Uterus (tissue), 4 donors: ENCODE results near the gene GPRIN3. TPM values are rescaled to one million over a fixed set of nuclear protein-coding genes. Genes with fewer than 3 reads are reported as not detected.

Experiments
- DNase-seq, 2 donors: peaks; one replicate each; pipeline ENCODE4 v3.0.0-alpha.2; 2019 to 2020
- H3K27ac ChIP-seq, 2 donors: fragments of 200-600 bp; sonication (generic); 1 replicate in 1 of 2; 2 replicates in 1 of 2; pipeline ENCODE4 v1.5.1; 2016 to 2018
- H3K27me3 ChIP-seq, 2 donors: fragments of 200-600 bp; sonication (generic); one replicate each; pipeline ENCODE4 v1.5.1; 2018 to 2019; ENCODE audit warnings: control low read depth in 1 of 2
- H3K36me3 ChIP-seq, 2 donors: fragments of 200-600 bp; sonication (generic); one replicate each; pipeline ENCODE4 v1.5.1; 2019; ENCODE audit warnings: control low read depth in 1 of 2
- H3K4me1 ChIP-seq, 2 donors: fragments of 200-600 bp; sonication (generic); one replicate each; pipeline ENCODE4 v1.5.1; 2018 to 2019; ENCODE audit warnings: control low read depth in 1 of 2
- H3K4me3 ChIP-seq, 2 donors: fragments of 200-600 bp; sonication (generic); 1 replicate in 1 of 2; 2 replicates in 1 of 2; pipeline ENCODE4 v1.5.1; 2018 to 2019; ENCODE audit warnings: mild to moderate bottlenecking in 1 of 2
- H3K9me3 ChIP-seq, 2 donors: fragments of 200-600 bp; sonication (generic); one replicate each; pipeline ENCODE4 v1.5.1; 2019; ENCODE audit warnings: control low read depth in 1 of 2
- POLR2A ChIP-seq, 2 donors: fragments of 450-650 bp; IDR thresholded peaks; one replicate each; pipeline ENCODE4 v1.6.1; 2016; ENCODE audit warnings: antibody characterized with exemption in 2 of 2, mild to moderate bottlenecking in 1 of 2, moderate library complexity in 1 of 2
- intact Hi-C: fragments of 100-400 bp; cut with DNase I; formaldehyde crosslinking; loops from one replicate; pipeline ENCODE4 v1.15.1; 2023; ENCODE audit warnings: low total_unique reads
- total RNA-seq, 4 donors: library from RNA; depleted of rRNA in 3 of 4; stranded (reverse); fragments of >200 nt in 3 of 4; gene quantifications; one replicate each; pipeline versions ENCODE4 v1.1.0 to v1.2.4, GENCODE V29; 2014 to 2023
- TF ChIP-seq, protein P1 (sequence below), 4 experiments: fragments of 200-600 bp in 2 of 4; fragments of 450-650 bp in 2 of 4; sonication (generic) in 2 of 4; IDR thresholded peaks; one replicate each; pipeline ENCODE4 v1.5.1; 2016 to 2019; ENCODE audit warnings: antibody characterized with exemption in 4 of 4, mild to moderate bottlenecking in 2 of 4, moderate library complexity in 1 of 4
- donor health status: DM: yes; HTN: yes; CAD: no.

GPRIN3 gene
- total RNA-seq, 4 donors from 2014 or later: 1.2 to 9.7 (median 3.2) TPM

DNA sequence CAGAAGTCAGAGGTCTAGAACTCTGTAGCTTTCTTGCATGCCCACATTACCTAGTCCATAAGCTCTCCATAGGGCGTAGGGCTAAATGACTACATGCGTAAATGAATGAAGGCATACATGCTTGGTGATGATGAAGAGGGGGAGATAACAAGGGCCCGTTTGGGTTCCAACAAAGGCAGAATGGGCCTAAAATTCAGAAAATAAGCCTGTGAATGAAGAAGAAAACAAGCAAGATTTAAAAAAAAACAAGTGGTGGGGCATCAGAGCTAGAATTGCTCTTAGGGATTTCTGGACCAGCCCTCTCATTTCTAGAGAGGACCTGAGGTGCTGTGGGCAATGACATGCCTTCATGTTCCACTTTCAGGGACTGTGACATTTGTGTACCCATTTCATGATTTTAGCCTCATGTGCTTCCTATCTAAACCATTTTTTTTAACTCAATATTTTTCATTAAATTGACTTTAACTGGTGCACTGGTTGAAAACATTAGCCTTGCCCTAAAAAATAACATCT, 12.1 kb downstream of the GPRIN3 start:
- no peak for DNase-seq
- H3K9me3 ChIP-seq: no peaks in the 10 kb centered on the region
- intact Hi-C loops: no loop called here
- H3K36me3 ChIP-seq: no peaks in the 10 kb centered on the region
- no peaks in the 10 kb centered on the region for H3K4me1 ChIP-seq
- H3K27ac ChIP-seq: no peak overlapping the region
- H3K27me3 ChIP-seq: no peaks in the 10 kb centered on the region
- TF ChIP-seq POLR2A (IDR thresholded peaks at IDR 0.05): no peak
- TF ChIP-seq, protein P1, sequence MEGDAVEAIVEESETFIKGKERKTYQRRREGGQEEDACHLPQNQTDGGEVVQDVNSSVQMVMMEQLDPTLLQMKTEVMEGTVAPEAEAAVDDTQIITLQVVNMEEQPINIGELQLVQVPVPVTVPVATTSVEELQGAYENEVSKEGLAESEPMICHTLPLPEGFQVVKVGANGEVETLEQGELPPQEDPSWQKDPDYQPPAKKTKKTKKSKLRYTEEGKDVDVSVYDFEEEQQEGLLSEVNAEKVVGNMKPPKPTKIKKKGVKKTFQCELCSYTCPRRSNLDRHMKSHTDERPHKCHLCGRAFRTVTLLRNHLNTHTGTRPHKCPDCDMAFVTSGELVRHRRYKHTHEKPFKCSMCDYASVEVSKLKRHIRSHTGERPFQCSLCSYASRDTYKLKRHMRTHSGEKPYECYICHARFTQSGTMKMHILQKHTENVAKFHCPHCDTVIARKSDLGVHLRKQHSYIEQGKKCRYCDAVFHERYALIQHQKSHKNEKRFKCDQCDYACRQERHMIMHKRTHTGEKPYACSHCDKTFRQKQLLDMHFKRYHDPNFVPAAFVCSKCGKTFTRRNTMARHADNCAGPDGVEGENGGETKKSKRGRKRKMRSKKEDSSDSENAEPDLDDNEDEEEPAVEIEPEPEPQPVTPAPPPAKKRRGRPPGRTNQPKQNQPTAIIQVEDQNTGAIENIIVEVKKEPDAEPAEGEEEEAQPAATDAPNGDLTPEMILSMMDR (IDR thresholded peaks at IDR 0.05): no peak
- no peak overlapping the region for H3K4me3 ChIP-seq

DNA sequence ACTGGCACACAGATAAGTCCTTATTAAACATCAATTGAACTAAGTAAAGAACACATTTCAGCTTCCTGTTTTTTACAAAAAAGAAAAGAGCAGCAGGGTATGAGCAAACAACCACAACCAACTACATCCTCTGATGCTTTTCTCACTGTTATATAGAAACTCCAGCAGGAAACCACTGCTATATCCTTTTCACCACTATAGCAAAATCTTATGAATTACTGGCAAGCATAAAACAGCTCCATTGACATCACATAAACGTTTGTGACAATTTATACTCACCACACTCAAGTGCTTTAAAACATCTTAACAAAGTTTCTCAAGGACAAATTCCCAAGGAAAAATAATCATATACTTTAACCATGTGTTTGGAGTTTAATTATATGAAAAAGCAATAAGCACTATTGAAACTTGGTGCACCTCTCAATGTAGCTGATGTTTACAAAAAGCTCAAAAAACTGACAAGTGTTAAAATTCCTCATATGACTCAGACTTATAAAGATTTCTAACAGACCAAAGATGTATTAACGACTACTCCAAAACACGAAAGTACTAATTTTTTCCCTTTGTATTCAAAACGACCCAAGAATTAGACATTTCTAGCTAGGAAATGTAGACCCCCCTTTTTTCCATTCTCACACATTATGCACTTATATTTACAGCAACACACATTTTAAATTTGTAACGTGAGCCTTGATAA, 12.9 kb downstream of the GPRIN3 start:
- TF ChIP-seq POLR2A (IDR thresholded peaks at IDR 0.05): no peak
- TF ChIP-seq, protein P1 (IDR thresholded peaks at IDR 0.05): no peak

DNA sequence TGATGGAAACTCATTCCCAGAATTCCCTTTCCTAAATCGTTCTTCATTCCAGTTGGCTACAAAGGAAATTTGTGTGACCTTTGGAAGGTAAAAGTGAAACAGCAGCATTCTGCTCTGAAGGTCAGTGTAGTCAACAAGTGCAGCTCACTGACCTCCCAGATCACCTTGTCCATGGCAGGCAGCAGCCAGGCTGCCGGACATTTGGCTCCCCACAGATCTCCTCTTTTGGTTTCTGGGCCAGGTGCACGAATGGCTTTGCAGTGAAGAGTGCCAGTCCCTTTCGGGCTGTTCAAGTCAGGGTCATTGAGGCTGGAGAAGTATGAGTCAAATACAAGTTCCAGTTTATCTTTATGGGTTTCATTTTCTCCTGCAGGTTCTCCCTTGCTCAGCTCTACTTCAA, 14.3 kb downstream of the GPRIN3 start:
- Histone ChIP-seq H3K4me3 (no peak overlapping the region), H3K27me3 (no peaks in the 10 kb centered on the region), H3K27ac (no peak overlapping the region), H3K4me1 (no peaks in the 10 kb centered on the region), H3K9me3 (no peaks in the 10 kb centered on the region), H3K36me3 (no peaks in the 10 kb centered on the region)
- DNase-seq: no peak
- intact Hi-C loops: no loop called here
- TF ChIP-seq, protein P1 (IDR thresholded peaks at IDR 0.05): no peak
- TF ChIP-seq POLR2A (IDR thresholded peaks at IDR 0.05): no peak

More for the DNA sequence above, 12.9 kb downstream of the GPRIN3 start:
- no peak overlapping the region for H3K4me3 ChIP-seq
- no peaks in the 10 kb centered on the region for H3K27me3 ChIP-seq
- no peaks in the 10 kb centered on the region for H3K9me3 ChIP-seq
- no peak for DNase-seq
- H3K36me3 ChIP-seq: no peaks in the 10 kb centered on the region
- intact Hi-C loops: no loop called here
- no peak overlapping the region for H3K27ac ChIP-seq
- H3K4me1 ChIP-seq: no peaks in the 10 kb centered on the region

DNA sequence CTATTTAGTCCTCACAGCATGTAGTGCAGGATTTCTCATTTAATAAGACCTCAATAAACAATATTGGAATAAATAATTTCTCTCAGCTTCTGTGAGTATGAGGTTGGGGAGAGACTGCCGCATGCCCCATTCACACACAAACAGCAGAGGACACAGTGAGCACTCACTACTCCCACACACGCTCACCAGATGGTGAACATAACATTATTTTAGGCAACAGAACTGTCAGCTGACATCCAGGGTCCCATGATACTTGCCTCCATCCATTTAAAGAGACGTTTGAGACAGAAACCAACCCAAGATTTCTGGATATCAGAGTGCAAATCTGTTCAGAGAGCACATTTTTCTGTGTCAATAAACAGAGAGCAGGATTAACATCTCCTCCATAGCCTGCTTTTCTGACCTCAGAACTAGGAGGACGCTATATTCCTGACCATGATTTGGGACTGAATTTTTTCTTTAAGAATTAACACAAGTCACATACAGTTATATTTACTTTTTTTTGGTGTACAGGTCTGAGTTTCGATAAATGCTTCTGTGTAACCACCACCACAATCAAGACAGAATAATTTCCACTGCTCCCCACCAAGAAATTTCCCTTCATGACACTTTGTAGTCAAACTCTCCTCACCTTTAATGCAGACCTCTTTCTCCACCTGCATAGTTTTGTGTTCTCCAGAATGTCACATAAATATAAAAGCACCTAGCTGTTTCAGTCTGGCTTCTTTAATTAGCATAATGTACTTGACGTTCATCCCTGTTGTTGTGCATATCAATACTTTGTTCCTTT, 16.7 kb downstream of the GPRIN3 start:
- no peak overlapping the region for H3K4me3 ChIP-seq
- no peaks in the 10 kb centered on the region for H3K9me3 ChIP-seq
- H3K36me3 ChIP-seq: no peaks in the 10 kb centered on the region
- intact Hi-C loops: no loop called here
- no peaks in the 10 kb centered on the region for H3K27me3 ChIP-seq
- no peaks in the 10 kb centered on the region for H3K4me1 ChIP-seq
- DNase-seq: no peak
- no peak overlapping the region for H3K27ac ChIP-seq
- TF ChIP-seq, protein P1 (IDR thresholded peaks at IDR 0.05): no peak
- TF ChIP-seq POLR2A (IDR thresholded peaks at IDR 0.05): no peak

DNA sequence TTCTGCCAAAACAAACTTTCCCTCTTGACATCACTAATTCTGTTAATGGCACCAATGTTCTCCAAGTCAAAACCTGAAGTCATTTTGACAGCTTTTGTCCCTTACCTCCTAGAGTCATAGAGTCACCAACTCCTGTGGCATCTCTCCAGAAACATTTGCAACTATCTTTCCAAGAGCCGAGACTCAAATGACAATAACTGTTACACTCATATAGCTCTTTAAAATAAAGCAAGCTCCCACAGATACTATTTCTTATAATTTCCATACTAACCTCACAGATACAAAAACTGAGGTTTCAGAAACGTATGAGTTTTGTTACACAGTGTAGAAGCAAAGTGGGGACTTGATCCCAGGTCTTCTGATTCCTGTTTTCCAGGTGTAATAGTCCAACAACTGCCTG, 18.3 kb downstream of the GPRIN3 start:
- no peak overlapping the region for H3K4me3 ChIP-seq
- TF ChIP-seq, protein P1 (IDR thresholded peaks at IDR 0.05): no peak
- TF ChIP-seq POLR2A (IDR thresholded peaks at IDR 0.05): no peak
- H3K36me3 ChIP-seq: no peaks in the 10 kb centered on the region
- no peak for DNase-seq
- no peaks in the 10 kb centered on the region for H3K27me3 ChIP-seq
- no peaks in the 10 kb centered on the region for H3K4me1 ChIP-seq
- intact Hi-C loops: no loop called here
- H3K27ac ChIP-seq: no peak overlapping the region
- no peaks in the 10 kb centered on the region for H3K9me3 ChIP-seq
